Measurements from ENCODE around the gene SFR1.

GRCh38 chr10:104085801-104086400, 36.1 kb upstream of the SFR1 start, which contains the start of gene COL17A1:
- TF ChIP-seq CTCF (IDR thresholded peaks at IDR 0.05; ENCODE audit: low read depth, low read length) (no peak), EZH2phosphoT487 (IDR thresholded peaks at IDR 0.05; ENCODE audit: low read depth) (no peak)
